GM19240 (cell line): ENCODE data around the gene FAM222A.

Source experiments
- DNase-seq: peaks from one replicate; pipeline ENCODE4 v3.0.0; 2011; ENCODE audit warnings: low spot score; ENCODE audit not compliant: insufficient read length

Gene FAM222A

GRCh38 chr12:109737126-109737525 is 23.5 kb downstream of the FAM222A start:
- no peak for DNase-seq

- DNase-seq = no peak
Observed at GRCh38 chr12:109737631-109738030, 24.0 kb downstream of the FAM222A start.

DNA sequence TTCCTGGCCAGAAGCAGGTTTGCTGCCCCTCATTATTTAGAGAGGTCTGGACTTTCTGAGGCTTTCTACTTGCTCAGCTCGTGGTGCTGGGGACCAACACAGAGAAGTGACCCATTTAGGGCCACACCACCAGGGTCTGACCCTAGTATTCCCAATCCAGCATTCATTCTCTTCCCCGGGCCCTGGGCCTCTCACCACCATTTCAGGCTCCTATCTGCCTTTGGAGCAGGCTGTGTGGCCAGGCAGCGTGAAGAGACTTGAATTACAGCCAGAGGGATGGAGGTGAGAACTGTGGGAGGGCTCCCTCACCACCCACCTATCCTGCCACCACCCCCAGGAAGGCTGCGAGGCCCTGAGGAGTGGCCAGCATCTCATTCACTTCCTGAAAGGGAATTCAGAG is 24.6 kb downstream of the FAM222A start:
- DNase-seq = no peak

- no peak for DNase-seq
Observed at GRCh38 chr12:109738878-109739665, 25.4 kb downstream of the FAM222A start.

- no peak for DNase-seq
Observed at GRCh38 chr12:109739747-109740693, 26.4 kb downstream of the FAM222A start.

DNA sequence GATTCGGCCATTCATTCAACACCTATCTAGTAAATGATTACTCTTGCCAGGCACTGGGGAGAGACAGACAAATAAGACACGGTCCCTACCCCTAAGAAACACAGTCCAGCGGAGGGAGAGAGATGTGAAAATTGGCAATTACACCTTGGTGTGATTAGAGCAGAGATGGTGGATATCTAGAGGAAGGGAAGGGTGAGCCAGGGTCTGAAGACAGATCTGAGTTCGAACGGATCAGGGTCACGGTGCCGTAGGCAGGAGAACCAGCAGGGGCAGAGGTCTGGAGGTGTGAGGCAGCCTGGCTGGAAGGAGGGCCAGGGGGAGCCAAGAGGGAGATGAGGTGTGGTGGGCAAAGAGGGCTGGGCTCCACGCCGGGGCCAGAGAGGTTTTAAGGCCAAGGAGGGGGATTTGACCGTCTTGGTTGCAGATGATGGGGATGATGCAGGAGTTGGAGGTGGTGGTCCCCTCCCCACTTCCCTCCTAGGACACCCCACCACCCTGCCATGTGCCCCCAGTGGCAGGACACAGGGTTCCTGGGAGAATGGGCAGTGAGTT is 27.1 kb downstream of the FAM222A start:
- no peak for DNase-seq

DNA sequence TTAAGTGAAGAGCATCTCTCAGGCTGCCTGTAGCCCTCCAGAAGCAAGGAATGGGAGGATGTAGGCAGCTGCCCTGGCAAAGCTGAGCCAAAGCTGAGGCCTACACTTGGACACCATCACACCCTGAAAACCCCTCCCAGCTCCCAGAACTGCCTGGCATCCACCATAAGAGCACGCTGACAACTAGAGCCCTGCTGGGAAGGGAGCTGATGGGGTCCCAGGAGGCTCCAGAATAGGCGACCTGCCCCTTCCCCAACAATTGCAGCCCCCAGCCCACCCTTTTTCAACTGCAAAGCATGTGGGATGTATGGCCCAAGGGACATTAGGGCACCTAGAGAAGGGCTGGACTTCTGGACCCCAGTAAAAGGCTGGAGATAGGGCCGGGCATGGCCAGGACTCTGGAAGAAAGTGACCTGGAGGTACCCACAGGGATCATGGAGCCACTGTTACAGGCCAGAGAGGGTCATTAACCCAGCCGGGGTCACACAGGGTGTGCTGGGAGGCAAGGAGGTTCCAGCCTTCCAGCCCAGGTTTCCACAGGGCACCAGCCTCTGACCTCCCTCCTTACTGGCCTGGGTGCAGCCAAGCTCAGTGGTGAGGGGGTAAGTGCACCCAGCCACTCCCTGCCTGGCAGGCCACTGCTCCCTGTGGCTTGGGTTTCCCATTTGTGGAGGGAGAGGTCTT is 27.8 kb downstream of the FAM222A start:
- DNase-seq = no peak

DNA sequence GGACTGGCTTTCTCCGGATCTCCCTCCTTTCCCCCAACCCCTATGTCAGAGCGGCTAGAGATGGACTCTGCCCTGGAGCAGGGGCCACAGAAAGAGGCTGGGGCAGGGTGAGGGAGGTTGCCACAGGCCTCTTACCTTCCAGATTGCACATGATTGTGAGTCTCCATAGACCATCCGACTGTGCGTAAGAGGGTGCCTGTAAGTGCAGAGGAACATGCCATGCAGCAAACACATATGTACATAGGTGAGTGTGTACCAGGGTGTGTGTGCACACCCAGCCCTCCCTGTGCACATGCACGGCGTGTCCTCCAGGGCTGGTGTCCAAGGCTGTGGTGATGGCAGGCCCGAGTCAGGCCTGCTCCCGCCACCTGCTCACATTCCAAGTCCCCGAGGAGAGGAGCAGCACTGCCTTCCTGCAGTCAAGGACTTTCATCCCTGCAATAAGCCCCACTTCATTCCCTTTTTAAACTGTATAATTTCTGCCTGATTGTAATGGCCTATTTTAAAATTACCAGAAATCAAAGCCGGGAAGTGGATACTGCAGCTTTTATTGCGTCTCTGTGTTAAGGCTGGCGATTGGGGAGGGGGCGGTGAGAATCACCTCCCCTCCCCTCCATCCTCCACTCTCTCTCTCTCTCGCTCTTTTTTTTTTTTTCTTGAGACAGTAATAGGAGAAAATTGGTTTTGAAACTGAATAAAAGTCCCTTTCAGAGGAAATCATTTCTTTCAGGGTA is 28.5 kb downstream of the FAM222A start:
- no peak for DNase-seq

DNA sequence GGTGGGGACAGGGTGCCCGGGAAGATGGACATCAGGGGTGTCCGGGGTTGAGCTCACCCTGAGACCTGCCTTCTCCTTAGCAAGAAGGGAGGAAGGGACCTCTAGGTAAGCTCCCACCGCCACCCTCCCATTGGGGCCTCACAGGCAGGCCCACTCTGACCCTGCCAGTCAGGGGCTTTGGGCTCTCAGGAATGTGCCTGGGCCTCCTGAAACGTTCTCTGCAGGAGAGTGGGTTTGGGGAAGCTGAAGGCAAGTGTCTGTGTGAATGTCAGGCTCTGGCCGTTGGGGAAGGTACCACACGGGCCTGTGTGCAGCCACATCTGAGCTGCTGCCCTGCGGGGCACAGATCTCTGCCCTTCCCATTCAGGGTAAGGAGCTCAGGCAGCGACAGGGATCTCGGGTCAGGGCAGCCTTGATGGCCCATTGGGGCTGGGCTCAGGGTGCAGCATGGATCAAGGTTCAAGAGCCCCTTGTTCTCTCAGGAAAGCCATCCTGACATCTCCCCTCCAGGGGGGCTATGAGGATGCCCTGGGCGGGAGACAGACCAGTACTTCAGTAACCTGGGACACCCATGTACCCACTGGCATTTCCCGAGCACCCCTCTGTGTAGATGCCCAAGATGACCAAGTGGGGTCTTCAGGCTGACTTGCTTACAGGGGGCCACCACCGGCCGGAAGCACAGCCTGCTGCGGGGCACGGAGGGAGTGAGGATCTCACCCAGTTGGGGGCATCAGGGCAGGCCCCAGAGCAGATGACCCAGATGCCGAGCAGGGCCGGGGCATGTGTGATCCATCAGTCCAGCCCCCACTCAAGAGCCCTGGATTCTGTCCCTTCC is 29.7 kb downstream of the FAM222A start:
- no peak for DNase-seq

DNA sequence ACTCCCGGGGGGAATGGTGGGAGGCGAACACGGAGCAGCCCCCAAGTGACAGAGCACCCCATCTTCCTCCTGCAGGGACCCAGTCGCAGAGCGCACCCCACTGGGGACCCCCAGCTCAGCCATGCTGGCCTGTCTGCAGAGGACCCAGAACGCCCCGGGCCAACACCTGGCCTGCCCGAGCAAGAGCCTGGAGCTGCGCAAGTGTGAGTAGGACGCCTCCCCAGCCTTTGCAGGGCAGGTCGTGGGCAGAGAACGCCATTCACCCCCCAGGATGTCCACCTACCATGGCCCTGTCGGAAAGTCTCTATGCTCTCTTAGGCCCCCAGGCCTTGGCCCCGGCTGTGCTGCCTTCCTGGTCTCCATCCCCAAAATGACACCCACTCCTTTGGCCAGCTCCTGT is 30.4 kb downstream of the FAM222A start:
- no peak for DNase-seq

- no peak for DNase-seq
Observed at GRCh38 chr12:109744986-109745942, 31.6 kb downstream of the FAM222A start.

DNA sequence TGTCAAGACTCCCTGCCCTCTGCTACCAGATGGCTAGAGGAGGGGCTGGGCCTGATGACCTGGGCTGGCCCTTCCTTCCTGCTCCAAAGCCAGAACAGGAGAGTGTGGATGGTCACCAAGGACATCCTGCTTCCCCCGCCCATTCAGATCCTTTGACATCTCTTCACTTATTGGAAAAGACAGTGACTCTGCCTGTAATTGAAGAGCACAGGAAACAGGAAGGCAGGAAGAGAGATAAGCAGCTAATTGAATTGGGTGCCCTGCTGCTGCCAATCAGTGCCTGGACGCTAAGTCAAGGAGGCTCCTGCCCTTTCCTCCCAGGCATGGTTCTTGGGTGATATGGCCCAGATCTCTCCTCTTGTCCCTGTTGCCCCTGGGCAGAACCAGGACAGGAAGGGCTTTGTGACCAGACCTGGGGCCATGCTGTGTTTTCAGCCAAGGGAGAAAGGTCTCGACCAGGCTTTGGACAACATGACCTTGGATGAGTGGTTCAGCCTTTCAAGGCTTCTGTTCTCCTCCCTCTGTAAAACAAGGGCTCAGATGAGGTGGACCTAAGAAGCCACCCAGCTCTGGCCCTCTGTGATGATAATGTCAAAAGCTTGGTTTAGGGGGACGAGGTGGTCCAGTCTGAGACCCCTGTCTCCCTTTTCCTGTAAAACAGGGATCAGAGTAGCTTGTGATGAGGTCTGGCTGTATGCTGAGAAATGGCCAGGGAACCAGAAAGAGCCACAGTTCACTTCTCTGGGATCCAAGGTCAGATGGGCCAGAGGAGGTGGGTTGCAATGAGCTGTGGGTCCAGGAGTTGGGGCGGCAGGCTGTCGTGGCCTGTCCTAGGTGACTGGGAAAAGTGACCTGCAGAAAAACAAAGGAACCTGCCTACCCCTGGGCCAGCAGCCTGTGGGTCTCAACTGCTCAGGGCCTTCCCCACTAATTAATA is 38.8 kb downstream of the FAM222A start:
- no peak for DNase-seq

DNA sequence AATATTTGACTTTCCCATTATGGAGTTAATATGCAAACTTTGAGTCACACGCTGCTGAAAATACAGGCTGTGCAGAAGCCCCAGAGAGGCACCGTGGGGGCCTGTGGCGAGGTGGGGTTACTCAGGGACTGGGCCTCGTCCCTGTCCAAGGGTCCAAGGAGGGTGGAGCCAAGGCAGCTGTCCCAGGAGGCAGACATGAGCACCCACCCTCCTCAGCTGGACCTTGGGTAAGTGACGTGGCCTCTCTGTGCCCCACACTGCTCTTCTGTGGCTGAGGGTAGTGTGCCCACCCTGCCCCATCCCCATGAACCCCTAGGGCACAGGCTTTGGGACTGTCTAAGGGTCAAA is 39.4 kb downstream of the FAM222A start:
- no peak for DNase-seq

- no peak for DNase-seq
Observed at GRCh38 chr12:109753959-109754358, 40.3 kb downstream of the FAM222A start.

GRCh38 chr12:109756457-109756856 is 42.8 kb downstream of the FAM222A start:
- DNase-seq = no peak

- no peak for DNase-seq
Observed at GRCh38 chr12:109757671-109758265, 44.1 kb downstream of the FAM222A start.
